CD14-positive monocyte (primary cell): ENCODE measurements around the gene PRR36. TPM values are rescaled to one million over a fixed set of nuclear protein-coding genes. Genes with fewer than 3 reads are reported as not detected.

Experiments used
- DNase-seq, 3 donors: peaks; one replicate each; pipeline ENCODE4 v3.0.0-alpha.2; 2011 to 2022
- H2AFZ ChIP-seq: 2 replicates; pipeline ENCODE4 v1.6.0; 2012; ENCODE audit warnings: mild to moderate bottlenecking, low read depth, low read length, inconsistent platforms; ENCODE audit not compliant: insufficient read depth, poor library complexity, severe bottlenecking
- H3K27ac ChIP-seq, 2 donors: 1 replicate in 1 of 2; 2 replicates in 1 of 2; pipeline ENCODE4 v1.5.1; 2012 to 2013; ENCODE audit warnings: low read length in 2 of 2, control low read depth in 1 of 2, inconsistent platforms in 1 of 2, low read depth in 1 of 2, mild to moderate bottlenecking in 1 of 2
- H3K27me3 ChIP-seq, 2 donors: one replicate each; pipeline versions ENCODE4 v1.6.0 to v1.6.1; 2011 to 2013; ENCODE audit warnings: low read length in 2 of 2; ENCODE audit not compliant: control insufficient read depth in 2 of 2, insufficient read depth in 2 of 2
- H3K36me3 ChIP-seq, 2 donors: replicated peaks in 1 of 2; 1 replicate in 1 of 2; 2 replicates in 1 of 2; pipeline versions ENCODE4 v1.5.1 to v1.6.1; 2012 to 2013; ENCODE audit warnings: low read length in 2 of 2, control low read depth in 1 of 2, inconsistent platforms in 1 of 2, mild to moderate bottlenecking in 1 of 2; ENCODE audit not compliant: insufficient read depth in 2 of 2, control insufficient read depth in 1 of 2
- H3K4me1 ChIP-seq, 2 donors: 1 replicate in 1 of 2; 2 replicates in 1 of 2; pipeline versions ENCODE4 v1.5.1 to v1.6.1; 2012 to 2013; ENCODE audit warnings: low read length in 2 of 2, control low read depth in 1 of 2, inconsistent platforms in 1 of 2, mild to moderate bottlenecking in 1 of 2, moderate library complexity in 1 of 2; ENCODE audit not compliant: insufficient read depth in 2 of 2, control insufficient read depth in 1 of 2
- H3K4me2 ChIP-seq: replicated peaks from 2 replicates; pipeline ENCODE3; 2012; ENCODE audit warnings: low read length, moderate library complexity, mild to moderate bottlenecking; ENCODE audit not compliant: poor library complexity, severe bottlenecking; ENCODE audit errors: extremely low read depth
- H3K4me3 ChIP-seq, 3 experiments: fragments of 200-600 bp in 1 of 3; sonication (generic) in 1 of 3; replicated peaks in 1 of 3; 1 replicate in 2 of 3; 2 replicates in 1 of 3; pipeline ENCODE4 v1.5.1; 2011 to 2013; ENCODE audit warnings: low read length in 3 of 3, mild to moderate bottlenecking in 3 of 3, control low read depth in 2 of 3, low read depth in 2 of 3, inconsistent platforms in 1 of 3, moderate library complexity in 1 of 3
- H3K79me2 ChIP-seq: 2 replicates; pipeline ENCODE4 v1.6.0; 2012; ENCODE audit warnings: mild to moderate bottlenecking, control low read depth, inconsistent platforms, low read length, moderate library complexity; ENCODE audit not compliant: insufficient read depth
- H3K9ac ChIP-seq: 2 replicates; pipeline ENCODE4 v1.6.0; 2017; ENCODE audit warnings: low read length, mild to moderate bottlenecking; ENCODE audit not compliant: insufficient read depth, poor library complexity, severe bottlenecking
- H3K9me3 ChIP-seq, 2 donors: replicated peaks in 1 of 2; 1 replicate in 1 of 2; 2 replicates in 1 of 2; pipeline versions ENCODE4 v1.5.1 to v1.6.1; 2012 to 2013; ENCODE audit warnings: low read length in 2 of 2, control low read depth in 1 of 2; ENCODE audit not compliant: control insufficient read depth in 1 of 2, insufficient read depth in 1 of 2
- H4K20me1 ChIP-seq: 2 replicates; pipeline ENCODE4 v1.6.0; 2012; ENCODE audit warnings: mild to moderate bottlenecking, low read length, control low read depth, moderate library complexity; ENCODE audit not compliant: insufficient read depth
- H3K27ac Mint-ChIP-seq, 7 donors: one replicate each; pipeline ENCODE4 v1.8.0; 2020; ENCODE audit warnings: mild to moderate bottlenecking in 7 of 7, mixed read lengths in 7 of 7, moderate library complexity in 6 of 7, inconsistent platforms in 2 of 7
- H3K27me3 Mint-ChIP-seq, 3 donors: one replicate each; pipeline ENCODE4 v1.8.0; 2021 to 2022; ENCODE audit warnings: low read depth in 3 of 3, mild to moderate bottlenecking in 3 of 3, mixed read lengths in 3 of 3, moderate library complexity in 3 of 3, inconsistent platforms in 1 of 3
- H3K36me3 Mint-ChIP-seq, 2 donors: one replicate each; pipeline ENCODE4 v1.8.0; 2020; ENCODE audit warnings: mixed read lengths in 2 of 2, inconsistent platforms in 1 of 2, mild to moderate bottlenecking in 1 of 2
- H3K4me1 Mint-ChIP-seq: one replicate; pipeline ENCODE4 v1.8.0; 2020; ENCODE audit warnings: mild to moderate bottlenecking, mixed read lengths
- H3K4me3 Mint-ChIP-seq, 2 donors: one replicate each; pipeline ENCODE4 v1.8.0; 2020; ENCODE audit warnings: mild to moderate bottlenecking in 2 of 2, mixed read lengths in 2 of 2, moderate library complexity in 1 of 2
- H3K9me3 Mint-ChIP-seq, 7 donors: one replicate each; pipeline ENCODE4 v1.8.0; 2020 to 2022; ENCODE audit warnings: mixed read lengths in 7 of 7, mild to moderate bottlenecking in 6 of 7, moderate library complexity in 6 of 7, inconsistent platforms in 2 of 7
- CTCF ChIP-seq: fragments of 200-600 bp; IDR thresholded peaks from one replicate; pipeline ENCODE4 v1.8.0; 2022; ENCODE audit warnings: antibody characterized with exemption, mild to moderate bottlenecking
- WGBS: methylation state at CpG from one replicate; pipeline ENCODE4 v1.1.5; 2013; ENCODE audit warnings: missing lambda C conversion rate; ENCODE audit not compliant: insufficient coverage; 5-methylcytosine and 5-hydroxymethylcytosine counted together
- intact Hi-C, 2 donors: fragments of 100-400 bp; cut with micrococcal nuclease; formaldehyde crosslinking; loops; one replicate each; pipeline versions ENCODE4 v1.15.0 to v1.15.1; 2023
- polyA plus RNA-seq, 3 donors: library from polyadenylated mRNA; depleted of rRNA in 1 of 3; unstranded in 2 of 3; stranded (reverse) in 1 of 3; fragments of 300-500 nt in 2 of 3; fragments of >200 nt in 1 of 3; fragmentation: Illumina TruSeq in 2 of 3; gene quantifications; 1 replicate in 2 of 3; 2 replicates in 1 of 3; pipeline ENCODE4 v1.2.3, GENCODE V29; 2012 to 2021

PRR36 gene
- polyA plus RNA-seq, 3 donors: not detected

- Mint-ChIP-seq H3K4me1 (peaks cover 2% of the 10 kb centered on the region), H3K27me3 (peaks cover 24 to 37% (median 36%) of the 10 kb centered on the region in 3 donors), H3K9me3 (peaks cover 2 to 19% (median 9%) of the 10 kb centered on the region in 7 donors), H3K4me3 (no peak overlapping the region), H3K27ac (peak overlapping the region in 1 of 7 donors; percentile 46), H3K36me3 (no peaks in the 10 kb centered on the region)
- no peaks in the 10 kb centered on the region for H3K36me3 ChIP-seq
- no peak overlapping the region for H2AFZ ChIP-seq
- peaks cover 0 to 5% of the 10 kb centered on the region in 2 donors for H3K4me1 ChIP-seq
- intact Hi-C loops: no loop called here
- H4K20me1 ChIP-seq: no peaks in the 10 kb centered on the region
- no peaks in the 10 kb centered on the region for H3K79me2 ChIP-seq
- no peak for DNase-seq
- TF ChIP-seq CTCF: no peak
- no peak overlapping the region for H3K9ac ChIP-seq
- H3K4me2 ChIP-seq: no peak overlapping the region
- H3K4me3 ChIP-seq: no peak overlapping the region
- 91% methylated on average over 12 of the region's 18 CpGs for WGBS
- peaks cover 8 to 23% of the 10 kb centered on the region in 2 donors for H3K27me3 ChIP-seq
- H3K27ac ChIP-seq: no peak overlapping the region
- peaks cover 3 to 6% of the 10 kb centered on the region in 2 donors for H3K9me3 ChIP-seq
These were observed 5.1 kb upstream of the PRR36 start for GRCh38 chr19:7879111-7879807.

GRCh38 chr19:7877249-7877836 lies 3.2 kb upstream of the PRR36 start:
- TF ChIP-seq CTCF: no peak
- Histone ChIP-seq H4K20me1 (no peaks in the 10 kb centered on the region), H3K27ac (no peak overlapping the region), H3K9me3 (peaks cover 6 to 14% of the 10 kb centered on the region in 2 donors), H3K9ac (no peak overlapping the region), H3K4me2 (no peak overlapping the region), H3K36me3 (no peaks in the 10 kb centered on the region), H3K79me2 (no peaks in the 10 kb centered on the region), H3K4me3 (no peak overlapping the region), H2AFZ (no peak overlapping the region), H3K4me1 (peaks cover under 1 to 8% of the 10 kb centered on the region in 2 donors), H3K27me3 (peaks cover 23 to 39% of the 10 kb centered on the region in 2 donors)
- Mint-ChIP-seq H3K36me3 (peaks cover 0 to 4% of the 10 kb centered on the region in 2 donors), H3K4me3 (no peak overlapping the region), H3K9me3 (peaks cover 2 to 27% (median 13%) of the 10 kb centered on the region in 7 donors), H3K27ac (no peak overlapping the region), H3K27me3 (peaks cover 37 to 53% (median 51%) of the 10 kb centered on the region in 3 donors), H3K4me1 (peaks cover 2% of the 10 kb centered on the region)
- intact Hi-C loops: no loop called here
- WGBS: 97% methylated on average over 3 of the region's 6 CpGs
- DNase-seq: no peak
